Activated CD8-positive, alpha-beta memory T cell treated with anti-CD3 and anti-CD28 coated beads, Interleukin-2, amount 50 U/mL, for 48 hours (primary cell): ENCODE data around the gene RYR2.

Source experiments
- DNase-seq: peaks from one replicate; pipeline ENCODE4 v3.0.0-alpha.2; 2020

RYR2 gene

DNA sequence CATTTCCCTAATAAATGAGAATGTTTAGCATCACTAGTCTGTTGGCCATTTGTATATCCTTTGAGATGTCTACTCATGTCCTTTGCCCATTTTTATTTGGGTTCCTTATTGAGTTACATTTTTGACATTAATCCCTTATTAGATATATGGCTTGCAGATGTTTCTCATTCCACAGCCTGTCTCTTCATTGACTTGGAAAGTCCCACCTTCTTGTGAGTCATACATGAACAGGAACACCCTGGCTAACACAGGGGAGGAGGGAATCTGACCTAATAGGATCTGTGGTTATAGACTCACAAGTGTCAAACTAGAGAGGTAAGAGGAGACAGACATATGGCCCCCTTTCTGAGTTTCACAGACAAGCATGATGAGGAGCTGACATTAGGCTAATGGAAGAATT is 837.2 kb downstream of the RYR2 start:
- no peak for DNase-seq
